ENCODE results near the gene VILL.

DNA sequence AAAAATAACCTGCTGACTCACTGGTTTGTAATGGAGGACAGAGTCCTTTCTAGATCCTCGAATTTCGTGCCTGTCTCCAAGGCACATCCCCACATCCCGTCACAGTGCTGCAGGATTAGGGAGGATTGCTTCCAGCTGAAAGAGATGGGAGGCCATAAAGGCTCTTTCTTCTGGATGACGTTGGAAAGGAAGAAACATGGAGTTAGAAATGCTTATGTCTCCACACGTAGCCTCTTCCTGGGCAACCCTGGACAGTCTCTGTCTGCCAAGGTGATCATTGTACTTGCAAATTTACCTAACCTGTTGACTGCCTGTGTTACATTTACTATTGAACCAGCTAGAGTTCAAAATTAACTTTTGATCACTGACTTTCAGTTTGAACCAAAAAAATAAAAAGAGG lies 27.6 kb upstream of the VILL start:
- TF ChIP-seq, protein P1, sequence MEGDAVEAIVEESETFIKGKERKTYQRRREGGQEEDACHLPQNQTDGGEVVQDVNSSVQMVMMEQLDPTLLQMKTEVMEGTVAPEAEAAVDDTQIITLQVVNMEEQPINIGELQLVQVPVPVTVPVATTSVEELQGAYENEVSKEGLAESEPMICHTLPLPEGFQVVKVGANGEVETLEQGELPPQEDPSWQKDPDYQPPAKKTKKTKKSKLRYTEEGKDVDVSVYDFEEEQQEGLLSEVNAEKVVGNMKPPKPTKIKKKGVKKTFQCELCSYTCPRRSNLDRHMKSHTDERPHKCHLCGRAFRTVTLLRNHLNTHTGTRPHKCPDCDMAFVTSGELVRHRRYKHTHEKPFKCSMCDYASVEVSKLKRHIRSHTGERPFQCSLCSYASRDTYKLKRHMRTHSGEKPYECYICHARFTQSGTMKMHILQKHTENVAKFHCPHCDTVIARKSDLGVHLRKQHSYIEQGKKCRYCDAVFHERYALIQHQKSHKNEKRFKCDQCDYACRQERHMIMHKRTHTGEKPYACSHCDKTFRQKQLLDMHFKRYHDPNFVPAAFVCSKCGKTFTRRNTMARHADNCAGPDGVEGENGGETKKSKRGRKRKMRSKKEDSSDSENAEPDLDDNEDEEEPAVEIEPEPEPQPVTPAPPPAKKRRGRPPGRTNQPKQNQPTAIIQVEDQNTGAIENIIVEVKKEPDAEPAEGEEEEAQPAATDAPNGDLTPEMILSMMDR (conservative IDR thresholded peaks at IDR 0.05): no peak
- no peak for TF ChIP-seq ZFX (IDR thresholded peaks at IDR 0.05)
